Esophagus mucosa (tissue), 1 donor: ENCODE results near the gene GFOD2. TPM values are rescaled to one million over a fixed set of nuclear protein-coding genes. Genes with fewer than 3 reads are reported as not detected.

Experiments used
- ATAC-seq: fragments of 200-7000 bp; cut with Tn5 transposase; one replicate; pipeline ENCODE4 v1.9.1; 2020
- total RNA-seq: library from RNA; stranded (reverse); gene quantifications from one replicate; pipeline ENCODE4 v1.2.4, GENCODE V29; 2023
- donor health status: DM: yes; HTN: yes; CAD: no.

Gene GFOD2
- total RNA-seq, 1 donor from 2014 or later = 25.4 TPM

GRCh38 chr16:67669499-67670101 lies 49.5 kb downstream of the GFOD2 start:
- no peak for ATAC-seq

- no peak for ATAC-seq
Observed at GRCh38 chr16:67668495-67669157, 50.5 kb downstream of the GFOD2 start.

- ATAC-seq = peak; percentile 81
Observed at GRCh38 chr16:67667817-67668494, 51.2 kb downstream of the GFOD2 start.

- no peak for ATAC-seq
Observed at GRCh38 chr16:67667453-67667816, 51.7 kb downstream of the GFOD2 start.

- peak; percentile 40 for ATAC-seq
Observed at GRCh38 chr16:67666559-67667452, 52.3 kb downstream of the GFOD2 start, which contains the start of the genes C16orf86 and ENKD1. Gene C16orf86 (plus strand): TSS chr16:67666814. CDS start chr16:67666971, 157 bp downstream. Gene ENKD1 (minus strand): TSS chr16:67666750. CDS start chr16:67666442, 308 bp downstream.

- peak; percentile 4 for ATAC-seq
Observed at GRCh38 chr16:67666032-67666551, 53.0 kb downstream of the GFOD2 start.

GRCh38 chr16:67665598-67665997 lies 53.5 kb downstream of the GFOD2 start:
- ATAC-seq = no peak

GRCh38 chr16:67664871-67665270 lies 54.2 kb downstream of the GFOD2 start:
- ATAC-seq = no peak

- ATAC-seq = no peak
Observed at GRCh38 chr16:67664258-67664657, 54.9 kb downstream of the GFOD2 start.

GRCh38 chr16:67663877-67664222 lies 55.3 kb downstream of the GFOD2 start:
- no peak for ATAC-seq

GRCh38 chr16:67663151-67663876 lies 55.8 kb downstream of the GFOD2 start:
- ATAC-seq = no peak

- ATAC-seq = no peak
Observed at GRCh38 chr16:67662653-67663010, 56.5 kb downstream of the GFOD2 start.

- no peak for ATAC-seq
Observed at GRCh38 chr16:67661886-67662652, 57.0 kb downstream of the GFOD2 start.

GRCh38 chr16:67661101-67661761 lies 57.9 kb downstream of the GFOD2 start:
- ATAC-seq = no peak

GRCh38 chr16:67660564-67661028 lies 58.5 kb downstream of the GFOD2 start, which contains the start of gene PARD6A:
Gene PARD6A (plus strand): TSS chr16:67660960. CDS start chr16:67661039, 79 bp downstream.
- peak; percentile 82 for ATAC-seq

- peak; percentile 86 for ATAC-seq
Observed at GRCh38 chr16:67659675-67660563, 59.2 kb downstream of the GFOD2 start, which contains the start of gene ACD. Gene ACD (minus strand): TSS chr16:67660260. CDS start chr16:67660220, 40 bp downstream.

GRCh38 chr16:67658849-67659674 lies 60.1 kb downstream of the GFOD2 start:
- ATAC-seq = no peak
